Measurements from ENCODE around the gene FAM234A.

Gene FAM234A

DNA sequence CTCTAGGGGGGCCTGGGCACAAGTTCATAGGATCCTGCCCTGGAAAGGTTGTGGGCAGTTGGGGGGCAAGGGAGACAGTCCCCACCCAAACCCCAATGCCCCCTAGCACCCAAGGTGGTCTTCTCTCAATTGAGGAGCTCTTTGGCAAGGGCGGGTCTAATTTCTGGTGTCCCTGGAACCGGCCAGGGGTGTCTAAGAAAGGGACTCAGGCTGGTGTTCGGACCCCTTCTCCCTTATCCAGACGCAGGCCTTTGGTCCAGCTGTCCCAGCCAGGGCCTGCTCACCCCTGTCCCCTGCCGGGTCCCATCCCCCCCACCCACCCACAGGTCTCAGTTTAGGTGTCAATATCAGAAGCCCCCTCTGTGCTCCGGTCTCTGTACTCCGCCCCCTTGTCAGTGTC, 44.9 kb downstream of the FAM234A start:
- H3K4me3 ChIP-seq (ENCODE audit: low read depth, low read length) = no peak overlapping the region
- peaks cover 17% of the 10 kb centered on the region for H3K27me3 ChIP-seq (replicated peaks)
- TF ChIP-seq, protein P1, sequence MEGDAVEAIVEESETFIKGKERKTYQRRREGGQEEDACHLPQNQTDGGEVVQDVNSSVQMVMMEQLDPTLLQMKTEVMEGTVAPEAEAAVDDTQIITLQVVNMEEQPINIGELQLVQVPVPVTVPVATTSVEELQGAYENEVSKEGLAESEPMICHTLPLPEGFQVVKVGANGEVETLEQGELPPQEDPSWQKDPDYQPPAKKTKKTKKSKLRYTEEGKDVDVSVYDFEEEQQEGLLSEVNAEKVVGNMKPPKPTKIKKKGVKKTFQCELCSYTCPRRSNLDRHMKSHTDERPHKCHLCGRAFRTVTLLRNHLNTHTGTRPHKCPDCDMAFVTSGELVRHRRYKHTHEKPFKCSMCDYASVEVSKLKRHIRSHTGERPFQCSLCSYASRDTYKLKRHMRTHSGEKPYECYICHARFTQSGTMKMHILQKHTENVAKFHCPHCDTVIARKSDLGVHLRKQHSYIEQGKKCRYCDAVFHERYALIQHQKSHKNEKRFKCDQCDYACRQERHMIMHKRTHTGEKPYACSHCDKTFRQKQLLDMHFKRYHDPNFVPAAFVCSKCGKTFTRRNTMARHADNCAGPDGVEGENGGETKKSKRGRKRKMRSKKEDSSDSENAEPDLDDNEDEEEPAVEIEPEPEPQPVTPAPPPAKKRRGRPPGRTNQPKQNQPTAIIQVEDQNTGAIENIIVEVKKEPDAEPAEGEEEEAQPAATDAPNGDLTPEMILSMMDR (IDR thresholded peaks at IDR 0.05; ENCODE audit: low read depth, low read length, missing control alignments) = no peak
- DNase-seq = no peak
- in situ Hi-C loops (cut with HindIII; ENCODE audit: low pct_ligation_motif_present, low sequenced_read_pairs) = no loop called here
- no peaks in the 10 kb centered on the region for H3K36me3 ChIP-seq (replicated peaks)
- no peak overlapping the region for H3K27ac ChIP-seq

DNA sequence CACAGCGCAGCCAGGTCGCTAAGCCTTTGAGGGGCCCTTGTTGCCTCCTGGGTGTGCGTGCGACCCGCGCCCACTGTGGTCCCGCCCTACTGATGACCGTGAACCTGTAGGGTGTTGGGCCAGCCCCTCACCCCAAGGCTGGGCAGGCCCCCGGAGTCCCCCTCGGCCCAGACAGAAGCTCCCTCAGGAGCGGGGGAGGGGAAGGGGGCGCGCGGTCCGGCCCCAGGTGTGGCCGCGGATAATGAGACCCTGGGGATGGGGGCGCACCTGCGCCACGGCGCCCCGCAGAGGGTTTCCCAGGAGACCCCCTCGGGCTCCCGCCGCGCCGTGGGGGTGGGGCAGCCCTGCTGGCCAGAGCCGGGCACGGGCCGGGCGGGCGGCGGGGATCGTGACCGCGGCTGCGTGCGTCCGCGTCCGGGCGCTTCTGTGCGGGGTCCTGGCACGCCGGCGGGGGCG, 45.4 kb downstream of the FAM234A start:
- peaks cover 16% of the 10 kb centered on the region for H3K27me3 ChIP-seq (replicated peaks)
- no peaks in the 10 kb centered on the region for H3K36me3 ChIP-seq (replicated peaks)
- TF ChIP-seq, protein P1 (IDR thresholded peaks at IDR 0.05; ENCODE audit: low read depth, low read length, missing control alignments) = no peak
- H3K27ac ChIP-seq = no peak overlapping the region
- DNase-seq = no peak
- no peak overlapping the region for H3K4me3 ChIP-seq (ENCODE audit: low read depth, low read length)
- in situ Hi-C loops (cut with HindIII; ENCODE audit: low pct_ligation_motif_present, low sequenced_read_pairs) = no loop called here

DNA sequence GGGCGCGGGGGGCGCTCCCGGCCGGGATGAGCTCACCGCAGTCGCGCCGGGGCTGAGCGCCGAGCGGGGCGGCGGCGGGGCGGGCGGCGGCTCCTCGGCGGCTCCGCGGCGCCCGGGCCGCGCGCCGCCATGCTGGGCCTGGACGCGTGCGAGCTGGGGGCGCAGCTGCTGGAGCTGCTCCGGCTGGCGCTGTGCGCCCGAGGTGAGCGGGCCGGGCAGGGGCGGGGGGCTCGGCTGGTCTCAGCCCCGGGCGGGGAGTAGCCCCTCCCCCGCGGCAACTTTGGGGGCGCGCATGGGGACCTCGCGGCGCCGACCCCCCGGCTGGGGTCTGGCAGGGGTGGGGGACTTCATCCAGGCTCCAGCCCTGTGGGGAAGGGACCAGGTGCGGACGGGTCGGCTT, 45.9 kb downstream of the FAM234A start, which contains the start of gene ARHGDIG:
TSS of gene ARHGDIG (plus strand) at position 40 of the 400 bp plus-strand sequence. CDS start at position 130, 90 bp downstream.
- H3K27ac ChIP-seq = no peak within 1 kb of the TSS
- H3K4me3 ChIP-seq (ENCODE audit: low read depth, low read length) = peak within 1 kb of the TSS; percentile 1
- TF ChIP-seq, protein P1 (IDR thresholded peaks at IDR 0.05; ENCODE audit: low read depth, low read length, missing control alignments) = no peak
- in situ Hi-C loops (cut with HindIII; ENCODE audit: low pct_ligation_motif_present, low sequenced_read_pairs) = no loop called here
- no peak for DNase-seq
- H3K36me3 ChIP-seq (replicated peaks) = no peaks in the 10 kb centered on the region
- peaks cover 13% of the 10 kb centered on the region for H3K27me3 ChIP-seq (replicated peaks)

DNA sequence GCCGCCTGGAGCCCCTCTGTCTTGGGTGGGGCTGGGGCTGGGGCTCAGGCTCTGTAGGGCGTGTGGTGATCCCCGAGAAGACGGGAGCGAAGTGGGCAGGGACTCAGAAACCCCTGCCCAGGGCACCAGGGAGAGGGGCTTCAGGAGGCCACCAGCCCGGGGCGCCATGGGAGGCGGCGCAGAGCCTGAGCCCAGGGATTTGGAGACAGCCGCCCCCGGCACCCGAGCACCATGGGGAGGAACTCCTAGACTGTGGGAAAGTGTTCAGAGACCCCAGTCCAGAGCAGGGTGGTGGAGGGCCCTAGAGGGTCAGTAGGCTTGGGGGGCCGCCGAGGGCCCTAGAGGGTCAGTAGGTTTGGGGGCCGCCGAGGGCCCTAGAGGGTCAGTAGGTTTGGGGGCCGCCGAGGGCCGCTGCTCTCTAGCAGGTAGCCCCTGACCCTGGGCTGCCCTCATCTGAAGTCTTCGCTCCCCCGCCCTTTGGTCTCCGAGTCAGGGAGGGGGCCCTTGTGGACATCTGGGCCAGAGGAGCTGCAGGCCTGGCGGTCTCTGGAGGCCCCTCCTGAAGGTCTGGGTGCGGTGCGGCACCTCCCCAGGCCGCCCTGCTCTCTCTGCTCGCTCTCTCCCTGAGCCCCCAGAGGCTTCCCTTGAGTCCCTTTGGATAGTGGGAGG, 46.5 kb downstream of the FAM234A start:
- in situ Hi-C loops (cut with HindIII; ENCODE audit: low pct_ligation_motif_present, low sequenced_read_pairs) = no loop called here
- Histone ChIP-seq H3K4me3 (ENCODE audit: low read depth, low read length) (no peak overlapping the region), H3K36me3 (replicated peaks) (no peaks in the 10 kb centered on the region), H3K27ac (no peak overlapping the region), H3K27me3 (replicated peaks) (peaks cover 13% of the 10 kb centered on the region)
- TF ChIP-seq, protein P1 (IDR thresholded peaks at IDR 0.05; ENCODE audit: low read depth, low read length, missing control alignments) = no peak
- DNase-seq = no peak

DNA sequence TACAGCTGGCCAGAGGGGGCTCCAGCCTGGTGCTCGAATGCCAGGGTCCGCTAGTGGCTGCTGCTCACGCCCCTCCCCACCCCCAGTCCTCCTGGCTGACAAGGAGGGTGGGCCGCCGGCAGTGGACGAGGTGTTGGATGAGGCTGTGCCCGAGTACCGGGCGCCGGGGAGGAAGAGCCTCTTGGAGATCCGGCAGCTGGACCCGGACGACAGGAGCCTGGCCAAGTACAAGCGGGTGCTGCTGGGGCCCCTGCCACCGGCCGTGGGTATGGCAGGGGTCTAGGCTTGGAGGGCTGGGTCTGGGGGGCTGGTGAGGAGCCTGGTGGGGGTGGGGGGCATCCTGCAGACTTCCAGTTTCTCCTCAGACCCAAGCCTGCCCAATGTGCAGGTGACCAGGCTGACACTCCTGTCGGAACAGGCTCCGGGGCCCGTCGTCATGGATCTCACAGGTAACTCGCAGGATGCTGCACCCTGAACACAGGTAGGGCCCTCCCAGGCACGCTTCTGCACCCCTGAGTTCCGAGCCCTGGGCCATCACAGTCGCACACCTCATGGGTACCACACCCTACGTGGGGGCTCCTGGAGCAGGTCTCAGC, 47.1 kb downstream of the FAM234A start:
- no peak for DNase-seq
- in situ Hi-C loops (cut with HindIII; ENCODE audit: low pct_ligation_motif_present, low sequenced_read_pairs) = no loop called here
- no peaks in the 10 kb centered on the region for H3K36me3 ChIP-seq (replicated peaks)
- H3K4me3 ChIP-seq (ENCODE audit: low read depth, low read length) = no peak overlapping the region
- H3K27me3 ChIP-seq (replicated peaks) = peaks cover 13% of the 10 kb centered on the region
- H3K27ac ChIP-seq = no peak overlapping the region
- TF ChIP-seq, protein P1 (IDR thresholded peaks at IDR 0.05; ENCODE audit: low read depth, low read length, missing control alignments) = no peak
